Stomach smooth muscle (tissue), 2 donors: ENCODE data around the gene TEN1.

ENCODE experiments used
- H3K27ac ChIP-seq: one replicate; pipeline ENCODE4 v1.7.0; 2013; ENCODE audit warnings: mild to moderate bottlenecking, low read length, inconsistent platforms
- H3K27me3 ChIP-seq, 2 donors: one replicate each; pipeline ENCODE4 v1.7.0; 2013; ENCODE audit warnings: low read length in 2 of 2; ENCODE audit not compliant: insufficient read depth in 2 of 2, control insufficient read depth in 1 of 2
- H3K36me3 ChIP-seq, 2 donors: one replicate each; pipeline ENCODE4 v1.7.0; 2013; ENCODE audit warnings: low read length in 2 of 2; ENCODE audit not compliant: control insufficient read depth in 2 of 2, insufficient read depth in 2 of 2
- H3K4me1 ChIP-seq: one replicate; pipeline ENCODE4 v1.7.0; 2013; ENCODE audit warnings: low read length; ENCODE audit not compliant: control insufficient read depth, insufficient read depth
- H3K4me3 ChIP-seq, 2 donors: one replicate each; pipeline ENCODE4 v1.7.0; 2013; ENCODE audit warnings: low read length in 2 of 2
- H3K9ac ChIP-seq, 2 donors: one replicate each; pipeline ENCODE4 v1.7.0; 2013; ENCODE audit warnings: low read length in 2 of 2, mild to moderate bottlenecking in 1 of 2
- H3K9me3 ChIP-seq, 2 donors: one replicate each; pipeline ENCODE4 v1.7.0; 2013; ENCODE audit warnings: low read length in 2 of 2; ENCODE audit not compliant: control insufficient read depth in 2 of 2
- donor health status: healthy.
- donor health status: Pancreatic carcinoma.

The TEN1 gene

DNA sequence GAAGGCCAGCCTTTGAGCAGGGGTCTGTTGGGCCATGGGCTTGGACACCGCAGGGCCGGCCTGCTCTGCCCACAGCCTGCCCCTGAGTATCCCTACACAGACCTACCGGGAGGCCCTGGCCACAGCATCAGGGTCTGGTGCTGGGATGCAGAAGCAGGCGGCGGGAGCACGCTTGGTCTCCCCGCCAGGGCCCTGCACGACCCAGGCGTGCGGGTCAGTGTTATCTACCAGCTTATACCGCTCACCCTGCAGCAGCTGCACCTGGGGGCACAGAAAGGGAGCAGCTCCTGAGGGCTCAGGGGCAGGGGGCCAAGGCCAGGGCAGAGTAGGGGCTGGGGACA is 39.3 kb downstream of the TEN1 start:
- Histone ChIP-seq H3K9me3 (no peaks in the 10 kb centered on the region), H3K4me3 (no peak overlapping the region), H3K36me3 (no peaks in the 10 kb centered on the region), H3K27me3 (no peaks in the 10 kb centered on the region), H3K9ac (no peak overlapping the region), H3K4me1 (peaks cover 7% of the 10 kb centered on the region), H3K27ac (no peak overlapping the region)

DNA sequence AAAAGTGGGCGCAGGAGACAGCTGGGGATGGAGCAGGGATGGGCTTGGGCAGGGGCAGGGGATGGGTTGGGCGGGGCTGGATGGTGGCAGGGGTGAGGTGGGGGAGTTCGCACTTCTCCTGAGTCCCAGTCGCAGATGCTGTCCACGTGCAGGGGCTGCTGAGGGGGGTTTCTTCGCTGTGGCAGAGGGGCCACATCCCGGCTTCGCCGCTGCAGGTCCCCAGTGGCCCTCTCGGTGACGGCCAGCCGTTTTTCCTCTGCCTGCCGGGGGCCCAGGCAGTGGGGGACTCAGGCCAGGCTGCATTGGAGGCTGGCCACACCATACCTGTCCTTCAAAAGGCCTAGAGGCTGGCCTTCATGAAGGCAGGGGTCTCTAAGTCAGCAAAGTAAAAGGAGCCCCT is 39.8 kb downstream of the TEN1 start:
- Histone ChIP-seq H3K9me3 (no peaks in the 10 kb centered on the region), H3K27ac (no peak overlapping the region), H3K27me3 (no peaks in the 10 kb centered on the region), H3K4me3 (no peak overlapping the region), H3K9ac (no peak overlapping the region), H3K36me3 (no peaks in the 10 kb centered on the region), H3K4me1 (peaks cover 7% of the 10 kb centered on the region)

DNA sequence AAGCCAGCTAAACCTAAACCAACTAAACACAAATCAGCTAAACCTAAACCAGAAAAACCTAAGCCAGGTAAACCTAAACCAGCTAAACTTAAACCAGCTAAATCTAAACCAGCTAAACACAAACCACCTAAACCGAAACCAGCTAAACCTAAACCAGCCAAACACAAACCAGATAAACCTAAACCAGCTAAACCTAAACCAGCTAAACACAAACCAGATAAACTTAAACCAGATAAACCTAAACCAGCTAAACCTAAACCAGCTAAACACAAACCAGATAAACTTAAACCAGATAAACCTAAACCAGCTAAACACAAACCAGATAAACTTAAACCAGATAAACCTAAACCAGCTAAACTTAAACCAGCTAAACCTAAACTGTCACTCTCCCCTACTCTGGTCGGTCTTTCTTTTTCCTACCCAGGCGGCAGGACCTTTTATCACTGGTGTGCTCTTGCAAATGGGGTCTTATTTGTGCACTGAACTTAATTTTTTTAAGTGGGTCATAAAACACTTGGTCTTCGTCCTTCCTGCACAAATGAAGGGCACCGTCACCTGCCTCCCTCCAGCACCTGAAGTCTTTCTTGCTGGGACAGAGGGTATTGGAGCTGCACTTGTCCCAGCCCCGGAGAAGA is 40.9 kb downstream of the TEN1 start:
- H3K27ac ChIP-seq, result no peak overlapping the region
- H3K9ac ChIP-seq, result no peak overlapping the region
- no peak overlapping the region for H3K4me3 ChIP-seq
- H3K36me3 ChIP-seq, result no peaks in the 10 kb centered on the region
- H3K9me3 ChIP-seq, result no peaks in the 10 kb centered on the region
- no peaks in the 10 kb centered on the region for H3K4me1 ChIP-seq
- H3K27me3 ChIP-seq, result no peaks in the 10 kb centered on the region

DNA sequence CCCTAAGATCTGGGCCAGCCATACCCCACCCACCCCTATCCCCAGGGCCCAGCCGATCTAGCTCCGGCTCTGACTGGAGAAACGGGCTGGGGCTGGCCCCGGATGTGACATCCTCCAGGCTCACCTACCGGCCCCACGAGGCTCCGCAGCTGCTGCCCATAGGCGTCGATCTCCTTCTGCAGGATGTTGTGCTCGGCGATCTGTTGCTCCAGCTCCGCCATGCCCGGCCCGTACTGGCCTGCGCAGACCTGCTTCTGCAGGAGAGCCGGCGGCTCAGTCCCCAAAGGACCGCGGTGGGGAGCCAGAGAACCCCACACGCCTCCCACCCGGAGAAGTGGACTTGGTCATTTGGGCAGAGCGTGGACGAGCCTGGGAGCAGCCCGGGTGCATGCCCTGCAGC is 43.2 kb downstream of the TEN1 start:
- Histone ChIP-seq H3K4me1 (no peaks in the 10 kb centered on the region), H3K9ac (no peak overlapping the region), H3K27me3 (no peaks in the 10 kb centered on the region), H3K4me3 (no peak overlapping the region), H3K9me3 (no peaks in the 10 kb centered on the region), H3K27ac (no peak overlapping the region), H3K36me3 (no peaks in the 10 kb centered on the region)

DNA sequence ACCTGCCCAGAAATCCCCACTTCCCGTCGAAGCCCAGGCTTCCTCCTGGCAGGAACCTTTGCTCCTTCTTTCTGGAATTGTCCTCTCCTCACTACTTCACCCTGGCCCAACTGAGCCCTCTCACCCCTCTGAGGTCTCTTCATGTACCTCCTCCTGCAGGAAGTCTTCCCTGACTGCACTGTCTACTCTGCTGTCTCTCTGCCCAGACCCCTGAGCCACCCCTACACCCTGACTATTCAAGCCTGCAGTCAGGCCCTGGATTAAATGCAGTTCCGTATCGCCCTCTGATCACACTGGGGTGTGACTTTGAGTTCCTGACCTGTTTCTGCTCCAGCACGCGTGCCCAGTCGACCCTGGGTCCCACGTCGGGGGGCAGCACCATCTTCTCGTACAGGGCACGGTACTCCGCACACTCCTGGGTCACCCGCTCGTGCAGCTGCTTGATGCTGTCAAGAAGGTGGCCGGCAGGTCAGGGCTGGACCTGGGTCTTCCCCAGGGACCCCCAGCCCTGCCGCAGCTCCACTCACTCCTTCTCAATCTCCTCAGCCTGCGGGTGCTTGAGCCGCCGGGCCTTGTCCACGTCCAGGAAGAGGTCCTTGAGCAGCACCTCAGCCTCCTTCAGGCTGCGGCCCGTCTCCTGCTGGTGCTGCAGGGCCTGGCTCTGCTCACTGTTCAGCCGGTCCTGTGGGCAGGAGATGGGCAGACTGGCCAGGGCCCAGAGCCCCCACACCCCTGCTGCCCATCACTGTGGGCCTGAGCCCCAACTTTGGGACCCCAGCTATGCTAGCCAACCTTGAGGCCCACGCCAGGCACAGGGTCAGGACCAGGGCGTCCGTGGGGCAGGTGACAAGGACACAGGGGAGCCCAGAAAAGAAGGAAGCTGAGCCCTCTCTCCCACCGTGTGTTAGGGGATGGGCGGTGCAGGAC is 44.2 kb downstream of the TEN1 start:
- Histone ChIP-seq H3K9ac (no peak overlapping the region), H3K27ac (no peak overlapping the region), H3K4me1 (no peaks in the 10 kb centered on the region), H3K9me3 (no peaks in the 10 kb centered on the region), H3K36me3 (no peaks in the 10 kb centered on the region), H3K4me3 (no peak overlapping the region), H3K27me3 (no peaks in the 10 kb centered on the region)

DNA sequence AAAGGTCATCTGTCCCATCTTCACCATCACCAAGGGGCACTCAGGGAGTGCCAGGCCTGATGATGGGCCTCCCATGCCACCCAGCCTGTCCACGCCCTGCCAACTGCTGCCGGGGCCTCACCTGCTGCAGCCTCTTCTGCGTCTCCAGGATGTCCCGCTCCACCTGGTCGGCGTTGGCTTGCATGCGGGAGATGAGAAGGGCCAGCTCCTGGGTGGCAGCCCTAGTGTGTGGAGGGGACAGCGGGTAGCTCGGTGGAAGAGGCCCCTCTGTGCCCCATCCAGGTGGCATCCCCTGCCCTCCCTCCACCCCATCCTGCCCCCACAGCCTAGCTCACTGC is 44.8 kb downstream of the TEN1 start:
- Histone ChIP-seq H3K27me3 (no peaks in the 10 kb centered on the region), H3K9me3 (no peaks in the 10 kb centered on the region)

DNA sequence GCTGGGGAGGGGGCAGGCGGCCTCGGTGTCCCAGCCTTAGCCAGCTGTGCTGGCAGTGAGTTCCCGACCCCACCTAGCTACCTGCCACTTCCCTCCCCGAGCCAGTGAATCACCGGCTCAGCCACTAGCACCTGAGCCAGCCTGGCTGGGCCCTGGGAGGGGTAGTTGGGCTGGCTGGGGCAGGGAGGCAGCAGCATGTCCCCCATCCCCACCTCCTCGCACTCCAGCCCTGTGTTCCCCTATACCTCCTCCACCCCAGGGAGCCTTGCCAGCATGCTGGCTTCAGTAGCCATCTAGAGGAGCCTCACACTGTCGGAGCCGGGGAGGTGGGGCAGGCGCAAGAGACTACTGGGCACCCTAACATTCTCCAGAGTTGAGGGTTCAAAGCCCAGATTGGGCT is 45.3 kb downstream of the TEN1 start:
- H3K9ac ChIP-seq, result no peak overlapping the region
- H3K4me3 ChIP-seq, result no peak overlapping the region
- no peaks in the 10 kb centered on the region for H3K27me3 ChIP-seq
- H3K36me3 ChIP-seq, result no peaks in the 10 kb centered on the region
- H3K9me3 ChIP-seq, result no peaks in the 10 kb centered on the region
- H3K27ac ChIP-seq, result no peak overlapping the region
- no peaks in the 10 kb centered on the region for H3K4me1 ChIP-seq

More for the DNA sequence above, 44.8 kb downstream of the TEN1 start:
- Histone ChIP-seq H3K4me3 (no peak overlapping the region), H3K27ac (no peak overlapping the region), H3K9ac (no peak overlapping the region), H3K4me1 (no peaks in the 10 kb centered on the region), H3K36me3 (no peaks in the 10 kb centered on the region)

DNA sequence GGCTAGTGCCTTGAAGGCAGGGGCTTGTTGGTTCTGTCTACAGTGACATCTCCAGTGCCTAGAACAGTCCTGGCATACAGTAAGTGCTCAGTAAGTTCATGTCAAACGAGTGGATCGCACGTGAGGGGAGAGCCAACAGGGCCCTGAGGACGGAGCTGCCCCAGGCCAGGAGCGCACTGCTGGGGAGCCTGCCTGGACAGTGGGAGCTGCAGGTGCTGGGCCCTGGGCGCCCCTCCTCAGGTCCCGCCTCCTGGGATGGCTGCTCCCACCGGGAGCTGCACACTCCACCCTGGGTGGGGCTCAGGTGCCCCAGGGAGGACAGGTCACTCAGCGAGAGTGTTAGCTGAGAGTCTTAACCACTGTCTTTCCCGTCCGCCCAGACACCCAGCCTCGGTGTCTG is 46.3 kb downstream of the TEN1 start:
- Histone ChIP-seq H3K27ac (no peak overlapping the region), H3K4me1 (no peaks in the 10 kb centered on the region), H3K9me3 (no peaks in the 10 kb centered on the region), H3K4me3 (no peak overlapping the region), H3K9ac (no peak overlapping the region), H3K36me3 (no peaks in the 10 kb centered on the region), H3K27me3 (no peaks in the 10 kb centered on the region)

DNA sequence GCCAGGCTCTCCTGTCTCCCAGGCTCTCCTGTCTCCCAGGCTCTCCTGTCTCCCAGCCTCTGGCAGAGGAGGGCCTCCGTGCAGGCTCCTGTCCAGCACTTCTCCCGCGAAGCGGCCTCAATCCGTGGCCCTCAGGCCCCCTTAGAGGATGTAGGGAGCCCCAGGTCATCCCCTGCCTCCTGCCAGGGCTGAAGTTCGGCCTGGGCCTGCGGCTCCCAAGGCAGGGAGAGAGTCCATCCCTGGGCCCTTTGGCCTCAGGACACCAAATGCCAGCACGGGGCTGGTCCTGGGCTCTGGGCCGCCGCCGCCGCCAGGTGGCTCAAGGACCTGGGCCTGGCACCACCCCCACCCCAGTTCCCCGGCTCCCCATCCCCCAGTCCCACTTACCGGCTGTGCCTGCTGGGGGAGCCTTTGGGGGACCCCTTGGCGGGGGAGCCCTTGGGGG is 47.7 kb downstream of the TEN1 start:
- Histone ChIP-seq H3K36me3 (no peaks in the 10 kb centered on the region), H3K9me3 (no peaks in the 10 kb centered on the region), H3K27me3 (no peaks in the 10 kb centered on the region), H3K9ac (no peak overlapping the region), H3K27ac (no peak overlapping the region), H3K4me1 (no peaks in the 10 kb centered on the region), H3K4me3 (no peak overlapping the region)

DNA sequence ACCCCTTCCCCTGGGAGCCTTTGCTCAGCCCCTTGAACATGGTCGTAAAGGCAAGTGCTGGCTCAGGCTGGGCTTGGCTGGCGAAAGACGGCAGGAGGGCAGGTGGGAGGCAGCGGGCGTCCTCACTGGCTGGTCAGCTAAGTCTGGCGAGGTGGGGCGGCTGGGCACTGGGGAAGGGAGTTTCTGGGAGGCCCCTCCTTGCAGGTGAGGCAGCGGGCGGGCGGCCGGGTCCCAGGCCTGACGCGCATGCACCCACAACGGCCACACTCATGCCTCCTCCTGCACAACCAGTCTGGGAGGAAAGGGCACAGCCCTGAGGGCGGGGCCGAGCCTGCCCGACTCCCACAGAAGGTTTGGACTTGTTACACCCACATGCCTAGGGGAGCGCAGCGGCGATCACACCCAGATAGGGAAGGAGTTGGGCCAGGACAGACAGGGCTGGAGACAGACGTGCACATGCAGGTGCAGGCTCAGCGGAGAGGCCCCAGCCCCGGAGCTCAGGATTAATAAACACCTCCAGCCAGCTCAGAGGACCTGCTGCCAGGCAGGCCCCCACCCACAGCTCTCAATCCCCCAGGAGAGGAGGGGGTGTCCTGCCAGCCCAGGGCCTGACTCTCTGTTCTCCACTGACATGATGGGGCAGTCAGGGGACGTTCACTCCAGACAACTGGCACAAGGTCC is 48.3 kb downstream of the TEN1 start, which contains the start of gene EVPL:
EVPL (minus strand) TSS at position 148 of the 681 bp plus-strand sequence; CDS start at position 40, 108 bp downstream.
- no peaks in the 10 kb centered on the region for H3K4me1 ChIP-seq
- H3K27ac ChIP-seq, result no peak within 1 kb of the TSS

More for the DNA sequence above, 48.3 kb downstream of the TEN1 start, which contains the start of gene EVPL:
- Histone ChIP-seq H3K36me3 (no peaks in the 10 kb centered on the region), H3K9me3 (no peaks in the 10 kb centered on the region), H3K9ac (no peak within 1 kb of the TSS), H3K27me3 (no peaks in the 10 kb centered on the region), H3K4me3 (no peak within 1 kb of the TSS)
